Measurements from ENCODE around the gene NR0B1.

The NR0B1 gene, protein sequence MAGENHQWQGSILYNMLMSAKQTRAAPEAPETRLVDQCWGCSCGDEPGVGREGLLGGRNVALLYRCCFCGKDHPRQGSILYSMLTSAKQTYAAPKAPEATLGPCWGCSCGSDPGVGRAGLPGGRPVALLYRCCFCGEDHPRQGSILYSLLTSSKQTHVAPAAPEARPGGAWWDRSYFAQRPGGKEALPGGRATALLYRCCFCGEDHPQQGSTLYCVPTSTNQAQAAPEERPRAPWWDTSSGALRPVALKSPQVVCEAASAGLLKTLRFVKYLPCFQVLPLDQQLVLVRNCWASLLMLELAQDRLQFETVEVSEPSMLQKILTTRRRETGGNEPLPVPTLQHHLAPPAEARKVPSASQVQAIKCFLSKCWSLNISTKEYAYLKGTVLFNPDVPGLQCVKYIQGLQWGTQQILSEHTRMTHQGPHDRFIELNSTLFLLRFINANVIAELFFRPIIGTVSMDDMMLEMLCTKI

GRCh38 chrX:30309139-30309571, at the start of gene NR0B1:
NR0B1 (minus strand) TSS chrX:30309390; CDS start chrX:30309363, 27 bp downstream.
- no peak for DNase-seq (ENCODE audit: insufficient read length, low spot score)
- no peak for FAIRE-seq
- TF ChIP-seq, protein P1, sequence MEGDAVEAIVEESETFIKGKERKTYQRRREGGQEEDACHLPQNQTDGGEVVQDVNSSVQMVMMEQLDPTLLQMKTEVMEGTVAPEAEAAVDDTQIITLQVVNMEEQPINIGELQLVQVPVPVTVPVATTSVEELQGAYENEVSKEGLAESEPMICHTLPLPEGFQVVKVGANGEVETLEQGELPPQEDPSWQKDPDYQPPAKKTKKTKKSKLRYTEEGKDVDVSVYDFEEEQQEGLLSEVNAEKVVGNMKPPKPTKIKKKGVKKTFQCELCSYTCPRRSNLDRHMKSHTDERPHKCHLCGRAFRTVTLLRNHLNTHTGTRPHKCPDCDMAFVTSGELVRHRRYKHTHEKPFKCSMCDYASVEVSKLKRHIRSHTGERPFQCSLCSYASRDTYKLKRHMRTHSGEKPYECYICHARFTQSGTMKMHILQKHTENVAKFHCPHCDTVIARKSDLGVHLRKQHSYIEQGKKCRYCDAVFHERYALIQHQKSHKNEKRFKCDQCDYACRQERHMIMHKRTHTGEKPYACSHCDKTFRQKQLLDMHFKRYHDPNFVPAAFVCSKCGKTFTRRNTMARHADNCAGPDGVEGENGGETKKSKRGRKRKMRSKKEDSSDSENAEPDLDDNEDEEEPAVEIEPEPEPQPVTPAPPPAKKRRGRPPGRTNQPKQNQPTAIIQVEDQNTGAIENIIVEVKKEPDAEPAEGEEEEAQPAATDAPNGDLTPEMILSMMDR (IDR thresholded peaks at IDR 0.05; ENCODE audit: insufficient read depth, missing control alignments) = no peak

DNA sequence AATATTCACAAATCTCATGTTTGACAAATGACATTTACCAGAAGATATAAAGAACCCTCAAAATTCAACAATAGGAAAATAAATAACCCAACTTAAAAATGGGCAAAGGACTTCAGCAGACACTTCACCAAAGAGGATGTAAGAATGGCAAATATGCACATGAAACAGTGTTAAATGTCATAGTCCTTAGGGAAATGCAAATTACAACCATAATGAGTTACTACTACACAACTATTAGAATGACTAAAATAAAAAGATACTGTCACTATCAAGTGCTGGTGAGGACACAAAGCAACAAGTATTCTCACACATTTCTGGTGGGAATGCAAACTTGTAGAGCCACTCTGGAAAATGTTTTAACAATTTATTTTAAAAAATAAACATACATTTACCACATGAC, 40.8 kb upstream of the NR0B1 start:
- FAIRE-seq (no peak), DNase-seq (ENCODE audit: insufficient read length, low spot score) (no peak)
- TF ChIP-seq, protein P1 (IDR thresholded peaks at IDR 0.05; ENCODE audit: insufficient read depth, missing control alignments) = no peak

DNA sequence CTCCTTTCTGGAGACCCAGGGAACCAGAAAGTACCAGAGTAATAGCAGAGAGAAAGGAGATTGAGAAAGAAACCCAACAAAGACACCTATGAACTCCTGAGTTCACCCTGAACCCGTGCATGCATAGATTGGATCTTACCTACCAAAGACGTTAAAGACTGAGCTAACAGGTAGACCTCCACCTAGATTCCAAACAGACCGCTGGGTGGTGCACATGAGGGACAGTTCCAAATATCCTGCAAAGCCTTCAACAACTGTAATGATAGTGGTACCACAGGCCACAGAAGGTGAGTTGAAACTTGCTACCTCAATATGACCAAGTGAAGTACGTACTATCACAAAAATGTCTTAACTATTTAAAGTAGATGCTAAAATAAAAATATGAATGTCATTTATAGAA, 34.0 kb upstream of the NR0B1 start:
- TF ChIP-seq, protein P1 (IDR thresholded peaks at IDR 0.05; ENCODE audit: insufficient read depth, missing control alignments) = no peak
- no peak for FAIRE-seq
- DNase-seq (ENCODE audit: insufficient read length, low spot score) = no peak

DNA sequence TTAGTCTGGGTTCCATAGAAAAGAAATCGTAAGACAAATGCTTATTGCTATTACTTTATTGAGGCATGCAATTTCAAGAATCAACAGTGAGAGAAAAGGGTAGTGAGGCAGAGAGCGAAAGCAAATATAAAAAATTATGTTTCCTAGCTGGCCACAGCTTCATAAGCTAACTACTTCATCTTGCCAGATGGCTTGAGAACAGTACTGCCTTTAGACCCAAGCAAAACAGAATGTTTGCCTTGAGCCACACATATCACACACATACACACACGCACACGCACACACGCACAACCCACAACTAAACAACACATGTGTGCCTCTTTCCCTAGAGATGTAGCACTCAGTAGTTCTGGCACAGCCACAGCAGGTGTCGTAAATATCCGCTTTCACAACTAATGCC, 31.6 kb upstream of the NR0B1 start:
- FAIRE-seq = no peak
- no peak for DNase-seq (ENCODE audit: insufficient read length, low spot score)
- TF ChIP-seq, protein P1 (IDR thresholded peaks at IDR 0.05; ENCODE audit: insufficient read depth, missing control alignments) = no peak

DNA sequence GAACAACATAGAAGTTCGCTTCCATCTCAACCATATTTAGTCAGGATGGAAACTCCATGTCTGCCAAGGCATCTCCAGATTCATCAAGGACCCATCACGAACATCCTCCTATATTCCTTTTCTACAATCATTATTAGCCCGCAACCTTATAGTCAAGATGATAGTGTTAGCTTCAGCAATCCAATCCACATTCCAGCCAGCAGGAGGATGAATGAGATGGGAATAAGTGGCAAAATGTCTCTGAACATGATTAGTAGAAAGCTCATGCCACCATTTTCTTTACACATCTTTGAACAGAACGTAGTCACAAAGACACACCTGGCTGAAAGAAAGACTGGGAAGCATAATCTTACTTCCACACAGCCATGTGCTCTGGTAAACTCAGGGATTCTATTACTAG, 18.6 kb upstream of the NR0B1 start:
- TF ChIP-seq, protein P1 (IDR thresholded peaks at IDR 0.05; ENCODE audit: insufficient read depth, missing control alignments) = no peak
- no peak for DNase-seq (ENCODE audit: insufficient read length, low spot score)
- FAIRE-seq = no peak

DNA sequence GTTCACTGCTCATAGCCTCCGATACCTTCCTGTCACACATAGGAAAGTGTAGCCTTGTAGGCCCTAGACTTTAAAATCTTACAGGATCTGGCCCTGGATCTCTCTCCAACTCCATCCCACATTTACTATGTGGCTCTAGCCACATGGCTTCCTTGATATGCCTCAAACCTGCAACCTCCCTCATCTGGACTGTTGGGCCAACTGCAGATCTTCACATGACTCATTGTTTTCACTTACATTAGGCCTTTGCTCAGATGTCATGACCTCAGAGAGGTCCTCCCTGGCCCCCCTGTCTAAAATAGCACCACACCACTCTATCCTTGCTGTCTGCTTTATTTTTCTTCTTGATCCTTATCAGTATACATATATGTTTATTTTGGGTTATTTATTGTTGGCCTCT, 8.1 kb upstream of the NR0B1 start:
- no peak for DNase-seq (ENCODE audit: insufficient read length, low spot score)
- TF ChIP-seq, protein P1 (IDR thresholded peaks at IDR 0.05; ENCODE audit: insufficient read depth, missing control alignments) = no peak
- no peak for FAIRE-seq

DNA sequence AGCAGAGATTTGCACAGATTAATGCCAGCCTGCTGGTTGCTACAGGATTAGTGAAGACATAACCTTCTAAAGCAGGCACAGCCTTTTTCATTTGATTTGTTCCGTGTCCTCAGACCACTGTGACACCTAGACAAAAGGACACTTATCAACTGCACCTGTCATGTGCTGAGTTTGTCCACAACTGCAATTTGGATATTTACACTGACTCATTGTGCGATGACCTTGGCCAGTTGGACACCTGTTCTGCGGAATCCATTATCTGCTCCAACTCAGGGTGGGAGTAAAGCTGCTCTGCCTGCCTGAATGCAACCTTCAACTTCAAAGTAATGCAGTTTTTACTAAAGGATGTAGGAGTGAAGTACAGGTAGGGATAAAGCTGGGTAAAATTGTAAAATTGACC, 4.1 kb upstream of the NR0B1 start:
- TF ChIP-seq, protein P1 (IDR thresholded peaks at IDR 0.05; ENCODE audit: insufficient read depth, missing control alignments) = no peak
- FAIRE-seq (no peak), DNase-seq (ENCODE audit: insufficient read length, low spot score) (no peak)

All from D721Med (cell line).